GM21381 (cell line): ENCODE data around the gene PRSS21.

ENCODE experiments used
- ATAC-seq: cut with Tn5 transposase; IDR thresholded peaks from one replicate; pipeline ENCODE4 v1.9.1; 2021; ENCODE audit warnings: mild to moderate bottlenecking, moderate library complexity; ENCODE audit not compliant: unreplicated experiment

Gene PRSS21

GRCh38 chr16:2803545-2804195 is 13.4 kb upstream of the PRSS21 start:
- no peak for ATAC-seq

GRCh38 chr16:2804728-2805127 is 12.3 kb upstream of the PRSS21 start:
- no peak for ATAC-seq

GRCh38 chr16:2806286-2806685 is 10.8 kb upstream of the PRSS21 start:
- no peak for ATAC-seq

- no peak for ATAC-seq
These were observed 8.9 kb upstream of the PRSS21 start for GRCh38 chr16:2808181-2808580.

- ATAC-seq = no peak
These were observed 7.8 kb upstream of the PRSS21 start for GRCh38 chr16:2809149-2809760.

- no peak for ATAC-seq
These were observed 6.4 kb upstream of the PRSS21 start for GRCh38 chr16:2810651-2811050.

- ATAC-seq = no peak
These were observed 5.2 kb upstream of the PRSS21 start for GRCh38 chr16:2811703-2812471.

GRCh38 chr16:2813771-2814221 is 3.2 kb upstream of the PRSS21 start:
- ATAC-seq = no peak

- no peak for ATAC-seq
These were observed 2.3 kb upstream of the PRSS21 start for GRCh38 chr16:2814551-2815298.

GRCh38 chr16:2815299-2815771 is 1.7 kb upstream of the PRSS21 start:
- no peak for ATAC-seq

GRCh38 chr16:2817340-2818271 is 569 bp downstream of the PRSS21 start:
- no peak for ATAC-seq

GRCh38 chr16:2818272-2818876 is 1.3 kb downstream of the PRSS21 start:
- no peak for ATAC-seq

GRCh38 chr16:2819179-2819938 is 2.3 kb downstream of the PRSS21 start:
- no peak for ATAC-seq

- no peak for ATAC-seq
These were observed 3.1 kb downstream of the PRSS21 start for GRCh38 chr16:2819939-2820835.

- no peak for ATAC-seq
These were observed 3.9 kb downstream of the PRSS21 start for GRCh38 chr16:2820836-2821486.

GRCh38 chr16:2821487-2822157 is 4.6 kb downstream of the PRSS21 start:
- no peak for ATAC-seq

- no peak for ATAC-seq
These were observed 5.1 kb downstream of the PRSS21 start for GRCh38 chr16:2822158-2822495.
